C1 segment of cervical spinal cord (tissue), 14 donors: ENCODE measurements around the gene BSND.
A peak's percentile ranks its signal among the peaks of the same experiment; 100 is the strongest.

Source experiments
- DNase-seq, 14 donors: peaks; one replicate each; lab custom pipeline; 2025; lab: John Stamatoyannopoulos, UW

Gene BSND

DNA sequence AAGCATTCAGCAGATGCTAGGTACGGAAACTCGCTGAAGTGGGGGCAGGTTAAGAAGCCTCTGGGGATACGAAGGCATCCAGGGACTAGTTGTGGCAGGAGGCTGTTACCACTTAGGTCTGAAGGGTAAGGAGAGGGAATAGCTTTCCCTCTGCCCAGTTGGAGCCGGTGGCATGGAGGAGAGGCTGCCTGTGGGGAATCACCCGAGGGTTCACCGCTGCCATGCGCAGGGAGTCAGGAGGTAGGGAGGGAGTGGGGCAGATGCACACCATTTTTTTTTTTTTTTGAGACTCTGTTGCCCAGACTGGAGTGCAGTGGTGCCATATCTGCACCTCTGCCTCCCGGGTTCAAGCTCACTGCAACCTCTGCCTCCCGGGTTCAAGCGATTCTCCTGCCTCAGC lies 46.7 kb downstream of the BSND start:
- DNase-seq = no peak

DNA sequence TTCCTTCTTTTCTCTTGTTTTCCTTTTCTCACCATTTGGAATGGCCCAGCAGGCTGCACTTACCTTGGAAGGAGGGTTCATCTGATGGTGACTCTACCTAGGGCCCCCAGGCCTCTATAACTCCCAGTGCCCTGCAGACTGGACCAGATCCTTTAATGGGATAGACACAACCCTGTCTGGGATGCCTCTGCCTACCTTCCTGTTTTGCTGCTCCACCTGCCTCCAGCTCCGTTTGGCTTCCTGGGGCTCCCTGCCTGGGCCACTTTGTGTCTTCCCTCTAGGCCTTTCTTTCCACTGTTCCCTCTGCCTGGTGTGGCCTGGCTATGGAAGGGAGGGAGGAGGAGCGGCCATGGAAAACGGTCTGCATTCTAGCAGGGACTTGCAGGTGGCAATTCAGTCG lies 48.1 kb downstream of the BSND start:
- DNase-seq = no peak

DNA sequence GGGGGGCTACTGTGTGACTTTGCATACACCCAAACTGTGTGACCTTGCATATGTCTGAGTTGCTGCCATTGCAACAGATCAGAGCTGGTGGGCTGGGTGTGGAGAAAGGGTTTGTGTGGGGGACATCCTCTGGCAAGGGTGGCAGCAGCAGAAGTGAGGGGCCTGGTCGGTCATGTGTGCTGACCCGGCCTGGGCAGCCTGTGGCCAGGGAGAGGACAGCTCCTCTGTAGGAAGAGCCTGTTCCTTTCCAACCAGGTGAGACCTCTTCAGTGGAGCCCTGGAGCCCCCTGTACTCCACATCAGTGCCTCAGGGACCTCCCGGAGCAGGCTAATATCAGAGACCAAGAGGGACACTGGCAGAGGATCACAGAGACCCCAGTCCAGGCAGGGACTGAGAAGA lies 48.9 kb downstream of the BSND start:
- no peak for DNase-seq

DNA sequence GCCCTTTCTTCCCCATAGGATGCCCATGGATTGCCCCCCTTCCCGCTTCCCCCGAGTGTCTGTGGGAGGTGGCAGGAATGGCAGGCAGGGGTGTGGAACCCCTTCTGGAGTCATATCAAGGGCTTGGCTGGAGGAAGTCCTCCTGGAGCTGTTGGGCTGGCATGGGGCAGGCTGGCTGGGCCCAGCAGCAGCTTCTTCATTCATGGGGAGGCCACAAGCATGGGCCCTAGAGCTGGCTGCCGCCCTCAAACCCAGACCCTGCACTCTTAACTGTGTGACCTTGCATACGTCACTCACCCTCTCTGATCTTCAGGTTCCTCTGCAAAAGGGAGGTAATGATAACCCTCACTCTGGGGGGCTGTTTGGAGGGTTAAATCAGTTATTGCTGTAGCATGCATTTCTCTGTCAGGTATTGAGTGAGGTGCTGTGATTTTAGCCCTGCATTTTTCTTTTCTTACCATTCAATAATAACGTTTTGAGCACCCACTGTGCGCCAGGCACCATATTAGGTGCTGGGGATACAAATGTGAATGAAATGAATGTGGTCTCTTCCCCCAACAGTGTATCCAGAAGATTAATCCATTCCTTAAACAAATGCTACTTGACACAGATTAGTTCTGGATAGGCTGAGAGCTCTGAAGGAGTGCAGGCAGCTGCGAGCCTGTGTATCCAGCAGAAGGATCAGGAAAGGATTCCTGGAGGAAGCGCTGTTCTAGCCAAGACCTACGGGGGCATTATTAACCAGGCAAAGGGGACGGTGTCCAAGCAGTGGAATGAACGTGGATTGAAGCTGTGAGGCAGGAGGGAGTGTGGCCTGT lies 49.9 kb downstream of the BSND start:
- no peak for DNase-seq

DNA sequence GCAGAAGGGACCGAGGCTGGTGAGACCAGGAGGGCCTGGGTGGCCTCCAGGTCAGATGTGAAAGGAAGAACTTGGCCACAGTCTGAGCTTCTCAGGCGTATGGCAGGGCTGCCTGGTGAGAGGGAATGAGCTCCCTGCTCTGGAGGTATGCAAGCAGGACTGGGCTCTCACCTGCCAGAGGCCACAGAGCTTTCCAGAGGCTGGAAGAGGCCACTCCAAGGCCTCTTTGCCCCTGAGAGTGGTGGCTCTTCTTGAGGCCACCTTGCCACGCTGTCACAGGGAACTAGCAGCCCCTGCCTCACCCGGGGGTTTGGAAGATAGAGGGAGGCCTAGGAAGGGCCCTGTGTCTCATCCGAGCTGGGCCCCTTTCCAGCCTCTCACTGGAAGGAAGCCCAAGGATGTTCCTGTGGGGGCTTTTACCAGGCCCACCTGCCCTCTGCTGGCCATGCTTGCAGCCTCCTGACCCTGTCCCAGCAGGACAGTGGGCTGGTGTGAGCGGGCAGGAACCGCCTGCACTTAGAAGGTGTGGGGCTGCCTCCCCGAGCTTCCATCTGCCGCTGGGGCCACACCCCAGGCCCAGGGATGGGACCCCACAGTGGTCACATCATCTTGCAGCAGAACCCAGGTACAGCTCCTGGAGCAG lies 50.7 kb downstream of the BSND start:
- DNase-seq = no peak

DNA sequence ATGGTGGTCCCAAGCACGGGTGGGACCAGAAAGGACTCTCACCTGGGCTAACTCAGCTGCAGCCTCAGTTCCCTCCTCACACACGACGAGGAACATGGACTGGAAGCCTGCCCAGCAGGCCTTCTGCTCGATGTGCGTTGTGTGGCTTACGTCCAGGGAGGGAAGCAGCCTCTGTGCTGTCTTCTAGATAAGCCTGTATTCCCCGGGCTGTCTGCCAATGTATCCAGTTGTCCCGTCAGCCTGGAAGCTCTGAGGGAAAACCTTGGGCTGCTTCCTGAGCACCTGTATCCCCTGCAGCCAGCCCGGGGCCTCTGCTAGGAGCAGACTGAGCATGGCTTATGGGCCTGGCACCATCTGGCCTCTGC lies 51.2 kb downstream of the BSND start:
- peak in 1 of 14 donors; percentile 81 for DNase-seq

DNA sequence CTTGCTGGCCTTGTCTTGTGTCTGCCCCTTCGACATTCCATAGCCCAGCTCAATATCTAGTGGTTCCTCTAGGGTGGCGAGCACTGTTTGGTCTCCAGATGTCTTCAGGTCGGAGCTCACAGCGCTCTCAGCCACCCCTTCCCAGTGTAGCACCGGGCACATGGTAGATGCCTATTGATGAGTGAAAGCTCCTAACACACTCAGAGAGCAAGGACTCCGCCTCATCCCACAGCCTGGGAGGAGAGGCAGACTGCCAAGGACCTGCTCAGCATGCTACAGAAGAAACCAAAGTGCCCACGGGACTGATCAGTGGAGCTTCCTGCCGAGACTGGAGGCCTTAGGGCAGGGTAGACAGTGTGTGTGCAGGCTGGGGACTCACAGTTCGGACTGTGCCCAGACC lies 51.5 kb downstream of the BSND start:
- peak in 2 of 14 donors; percentile 16 to 32 for DNase-seq

DNA sequence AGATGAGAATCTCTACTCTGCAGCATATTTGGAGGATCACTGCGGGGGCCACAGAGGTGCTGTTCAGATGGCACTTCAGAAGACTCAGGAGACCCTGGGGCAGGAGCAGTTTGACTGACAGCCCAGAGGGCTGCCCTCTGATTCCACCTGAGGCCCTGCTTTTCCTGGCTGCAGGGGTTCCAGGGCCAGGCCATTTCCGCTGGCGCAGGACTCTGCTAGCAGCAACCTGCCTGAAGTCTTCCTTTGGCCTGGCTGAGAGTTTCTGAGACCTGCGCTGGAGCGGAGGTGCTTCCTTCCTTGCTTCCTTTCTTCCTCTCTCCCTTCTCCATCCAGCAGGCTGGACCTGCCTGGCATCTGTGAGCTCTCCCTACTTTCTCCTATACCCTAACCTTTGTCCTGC lies 52.4 kb downstream of the BSND start:
- no peak for DNase-seq

DNA sequence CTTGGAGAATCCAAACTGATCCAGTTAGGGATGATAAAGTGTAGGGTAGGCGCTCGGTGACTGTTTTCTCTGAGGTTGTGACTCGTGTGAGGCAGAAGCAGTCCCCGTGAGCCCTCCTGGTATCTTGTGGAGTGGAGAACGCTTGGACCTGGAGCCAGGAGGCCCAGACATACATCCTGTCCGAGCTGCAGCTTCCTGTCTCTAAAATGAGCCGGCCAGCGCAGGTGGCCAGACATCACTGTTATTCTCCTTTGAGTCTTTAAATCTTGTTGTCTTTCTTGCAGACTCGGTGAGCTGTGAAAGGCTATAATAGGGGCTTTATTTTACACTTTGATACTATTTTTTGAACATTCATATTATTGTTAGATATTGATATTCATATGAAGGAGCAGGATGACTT lies 52.9 kb downstream of the BSND start:
- no peak for DNase-seq

DNA sequence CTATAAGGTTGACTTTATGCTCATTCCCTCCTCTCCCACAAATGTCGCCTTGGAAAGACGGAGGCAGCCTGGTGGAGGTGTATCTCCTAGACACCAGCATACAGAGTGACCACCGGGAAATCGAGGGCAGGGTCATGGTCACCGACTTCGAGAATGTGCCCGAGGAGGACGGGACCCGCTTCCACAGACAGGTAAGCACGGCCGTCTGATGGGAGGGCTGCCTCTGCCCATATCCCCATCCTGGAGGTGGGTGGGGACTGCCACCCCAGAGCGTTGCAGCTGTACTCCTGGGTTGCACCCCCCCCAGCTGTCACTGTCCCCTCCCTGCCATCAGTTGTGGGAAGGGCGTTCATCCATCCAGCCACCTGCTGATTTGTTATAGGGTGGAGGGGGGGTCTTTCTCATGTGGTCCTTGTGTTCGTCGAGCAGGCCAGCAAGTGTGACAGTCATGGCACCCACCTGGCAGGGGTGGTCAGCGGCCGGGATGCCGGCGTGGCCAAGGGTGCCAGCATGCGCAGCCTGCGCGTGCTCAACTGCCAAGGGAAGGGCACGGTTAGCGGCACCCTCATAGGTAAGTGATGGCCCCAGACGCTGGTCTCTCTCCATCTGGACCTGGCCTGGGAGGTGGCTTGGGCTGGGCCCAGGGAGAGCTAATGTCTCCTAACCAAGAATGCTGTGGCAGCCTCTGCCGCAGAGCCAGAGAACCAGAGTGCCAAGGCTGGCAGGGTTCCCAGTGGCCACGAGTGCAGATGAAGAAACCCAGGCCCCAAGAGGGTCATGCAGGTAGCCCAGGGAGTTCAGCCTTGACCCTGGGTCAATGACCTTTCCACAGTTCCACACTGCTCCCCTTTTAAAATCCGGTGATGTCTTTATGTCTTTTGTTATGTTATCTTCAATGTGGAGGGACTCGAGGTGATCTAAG lies 53.7 kb downstream of the BSND start:
- no peak for DNase-seq

DNA sequence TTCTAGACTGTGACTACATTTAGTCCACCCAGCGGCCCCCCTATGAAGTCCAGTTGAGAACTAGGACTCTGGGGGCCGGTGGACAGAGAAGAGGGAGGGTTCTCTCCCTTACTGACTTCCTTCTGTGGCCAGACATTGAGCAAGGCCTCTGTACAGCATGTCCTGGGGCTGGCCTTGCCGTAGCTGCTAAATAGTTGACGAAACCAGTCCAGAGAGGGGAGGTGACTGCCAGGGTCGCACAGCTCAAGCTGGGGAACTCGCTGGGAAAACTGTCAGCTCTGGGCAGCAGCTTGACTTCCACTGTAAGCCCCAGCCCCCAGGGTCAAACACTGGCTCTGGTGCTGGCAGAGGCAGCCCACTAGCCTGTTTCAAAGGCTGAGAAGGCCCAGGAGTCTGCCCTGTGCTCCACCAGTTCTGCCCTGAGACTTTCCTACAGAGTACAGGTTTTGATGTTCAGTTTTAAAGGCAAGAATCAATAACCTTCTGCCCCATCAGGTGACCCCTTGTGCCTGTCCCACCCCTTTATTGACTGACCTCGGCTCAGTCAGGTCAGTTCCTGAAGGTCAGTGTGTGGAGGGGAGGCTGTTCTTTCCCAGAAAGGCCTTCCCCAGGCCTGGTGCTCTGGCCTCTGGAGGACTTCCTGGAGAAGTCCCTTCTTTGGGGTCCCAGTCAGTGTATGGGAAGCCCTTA lies 54.7 kb downstream of the BSND start:
- DNase-seq = peak in 1 of 14 donors; percentile 30

DNA sequence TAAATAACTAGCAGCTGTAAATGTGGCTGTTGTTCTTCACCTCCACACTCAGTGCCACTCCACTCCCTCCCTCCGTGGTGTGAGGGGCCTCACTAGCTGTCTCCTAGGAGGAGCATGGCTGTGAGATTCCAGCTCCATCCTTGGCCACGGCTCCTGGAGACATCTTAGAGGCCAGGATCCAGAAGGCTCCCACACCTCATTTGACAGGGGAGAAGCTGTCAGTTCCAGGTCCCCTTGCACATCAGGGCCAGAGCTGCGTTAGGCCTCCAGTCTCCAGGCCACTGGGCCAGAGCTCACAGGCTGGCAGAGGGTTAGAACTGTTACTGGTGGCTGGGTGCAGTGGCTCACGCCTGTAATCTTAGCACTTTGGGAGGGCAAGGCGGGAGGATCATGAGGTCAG lies 55.7 kb downstream of the BSND start:
- no peak for DNase-seq

DNA sequence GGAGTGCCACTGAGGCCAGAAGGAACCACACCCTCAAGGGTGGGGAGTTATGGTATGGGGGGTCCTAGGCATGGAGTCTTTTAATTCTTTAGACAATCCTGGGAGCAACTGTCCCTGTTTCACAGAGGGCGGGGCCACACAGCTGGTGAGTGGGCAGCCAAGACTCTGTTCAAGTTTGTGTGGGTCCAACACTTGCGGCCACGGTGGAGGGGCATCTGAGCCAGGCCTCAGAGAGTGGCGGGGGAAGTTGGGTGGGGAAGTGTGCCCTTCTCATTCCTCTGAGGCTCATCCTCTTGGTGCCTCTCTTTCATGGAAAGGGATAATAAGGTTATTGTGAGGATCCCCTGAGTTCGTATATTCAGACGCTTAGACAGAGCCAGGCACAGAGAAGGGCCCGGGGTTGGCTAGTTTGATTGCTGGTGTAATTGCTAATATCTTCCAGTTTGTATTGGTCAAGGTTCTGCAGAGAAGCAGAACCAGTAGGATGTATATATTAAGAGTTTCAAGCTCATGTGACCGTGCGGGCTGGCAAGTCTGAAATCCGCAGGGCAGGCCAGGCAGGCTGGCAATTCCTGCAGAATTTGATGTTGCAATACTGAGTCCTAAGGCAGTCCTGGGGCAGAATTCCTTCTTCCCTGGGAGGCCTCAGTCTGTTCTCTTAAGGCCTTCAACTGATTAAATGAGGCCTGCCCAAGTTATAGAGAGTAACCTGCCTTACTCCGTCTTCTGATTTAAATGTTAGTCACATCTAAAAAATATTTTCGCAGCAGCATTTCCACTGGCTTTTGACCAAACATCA lies 56.5 kb downstream of the BSND start:
- no peak for DNase-seq

DNA sequence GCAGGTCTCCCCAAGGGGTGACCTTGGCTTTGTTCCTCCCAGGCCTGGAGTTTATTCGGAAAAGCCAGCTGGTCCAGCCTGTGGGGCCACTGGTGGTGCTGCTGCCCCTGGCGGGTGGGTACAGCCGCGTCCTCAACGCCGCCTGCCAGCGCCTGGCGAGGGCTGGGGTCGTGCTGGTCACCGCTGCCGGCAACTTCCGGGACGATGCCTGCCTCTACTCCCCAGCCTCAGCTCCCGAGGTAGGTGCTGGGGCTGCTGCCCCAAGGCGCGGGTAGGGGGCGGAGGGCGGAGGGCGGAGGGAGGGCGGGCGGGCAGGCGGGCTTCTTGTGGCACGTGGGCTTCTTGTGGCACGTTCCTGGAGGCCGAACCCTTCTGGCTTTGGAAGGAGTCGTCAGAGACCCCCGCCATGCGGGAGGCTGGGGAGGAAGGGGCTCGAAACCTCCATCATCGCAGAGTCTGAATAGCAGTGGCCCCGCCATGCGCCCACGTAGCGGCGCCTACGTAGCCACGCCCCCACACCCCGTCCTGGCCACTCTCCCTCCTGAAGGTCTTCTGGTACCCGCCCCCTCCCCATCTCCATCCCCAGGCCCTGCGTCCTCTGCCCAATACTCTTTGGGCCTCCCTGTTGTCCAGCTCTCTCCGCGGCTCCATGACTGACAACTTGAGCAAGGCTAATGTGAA lies 57.4 kb downstream of the BSND start:
- no peak for DNase-seq

DNA sequence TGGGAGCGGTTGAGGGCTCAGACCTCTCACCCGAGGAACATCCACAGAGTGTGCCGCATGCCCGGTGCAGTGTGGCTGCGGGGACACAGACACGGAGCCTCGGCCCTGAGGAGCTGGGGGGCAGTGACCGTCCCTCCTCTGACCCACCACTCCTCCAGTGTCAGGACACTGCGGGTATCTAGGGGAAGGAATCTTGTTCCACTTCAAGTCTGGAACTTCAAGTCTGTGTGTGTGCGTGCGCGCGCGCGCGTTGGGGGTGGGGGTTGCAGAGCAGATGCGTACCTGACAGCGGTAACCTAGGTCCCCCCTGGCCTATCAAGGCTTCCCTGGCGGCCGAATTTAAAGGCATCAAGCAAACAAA lies 57.9 kb downstream of the BSND start:
- DNase-seq = no peak

DNA sequence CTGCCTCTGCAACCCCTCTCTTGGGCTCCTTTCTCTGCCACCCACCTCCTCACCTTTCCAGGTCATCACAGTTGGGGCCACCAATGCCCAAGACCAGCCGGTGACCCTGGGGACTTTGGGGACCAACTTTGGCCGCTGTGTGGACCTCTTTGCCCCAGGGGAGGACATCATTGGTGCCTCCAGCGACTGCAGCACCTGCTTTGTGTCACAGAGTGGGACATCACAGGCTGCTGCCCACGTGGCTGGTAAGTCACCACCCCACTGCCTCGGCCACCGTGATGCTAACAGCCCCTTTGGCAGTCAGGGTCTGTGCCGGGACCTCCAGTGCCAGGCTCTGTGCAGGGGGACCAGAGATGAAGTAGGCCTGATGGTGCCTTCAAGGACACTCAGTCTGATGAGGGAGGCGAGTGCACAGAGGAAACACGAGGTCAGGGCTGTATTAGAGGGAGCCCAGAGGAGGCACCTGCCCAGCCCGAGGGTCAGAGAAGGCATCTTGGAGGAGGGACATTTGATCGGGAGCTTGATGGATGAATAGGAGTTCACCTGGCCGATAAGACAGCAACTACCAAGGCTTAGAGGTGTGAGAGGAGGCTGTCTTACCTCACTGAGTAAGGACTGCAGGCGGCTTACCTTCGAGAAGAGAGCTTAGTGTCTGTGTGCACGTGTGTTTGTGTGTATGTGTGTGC lies 58.7 kb downstream of the BSND start:
- DNase-seq = no peak

DNA sequence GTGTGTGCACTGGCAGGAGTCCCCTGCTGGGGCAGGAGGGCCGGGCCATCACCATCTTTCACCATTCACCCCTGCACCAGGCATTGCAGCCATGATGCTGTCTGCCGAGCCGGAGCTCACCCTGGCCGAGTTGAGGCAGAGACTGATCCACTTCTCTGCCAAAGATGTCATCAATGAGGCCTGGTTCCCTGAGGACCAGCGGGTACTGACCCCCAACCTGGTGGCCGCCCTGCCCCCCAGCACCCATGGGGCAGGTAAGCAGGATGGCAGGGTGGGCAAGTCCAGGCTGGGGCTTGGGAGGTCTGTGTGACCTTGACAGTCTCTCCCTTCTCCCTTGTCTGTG lies 59.2 kb downstream of the BSND start:
- DNase-seq = no peak

DNA sequence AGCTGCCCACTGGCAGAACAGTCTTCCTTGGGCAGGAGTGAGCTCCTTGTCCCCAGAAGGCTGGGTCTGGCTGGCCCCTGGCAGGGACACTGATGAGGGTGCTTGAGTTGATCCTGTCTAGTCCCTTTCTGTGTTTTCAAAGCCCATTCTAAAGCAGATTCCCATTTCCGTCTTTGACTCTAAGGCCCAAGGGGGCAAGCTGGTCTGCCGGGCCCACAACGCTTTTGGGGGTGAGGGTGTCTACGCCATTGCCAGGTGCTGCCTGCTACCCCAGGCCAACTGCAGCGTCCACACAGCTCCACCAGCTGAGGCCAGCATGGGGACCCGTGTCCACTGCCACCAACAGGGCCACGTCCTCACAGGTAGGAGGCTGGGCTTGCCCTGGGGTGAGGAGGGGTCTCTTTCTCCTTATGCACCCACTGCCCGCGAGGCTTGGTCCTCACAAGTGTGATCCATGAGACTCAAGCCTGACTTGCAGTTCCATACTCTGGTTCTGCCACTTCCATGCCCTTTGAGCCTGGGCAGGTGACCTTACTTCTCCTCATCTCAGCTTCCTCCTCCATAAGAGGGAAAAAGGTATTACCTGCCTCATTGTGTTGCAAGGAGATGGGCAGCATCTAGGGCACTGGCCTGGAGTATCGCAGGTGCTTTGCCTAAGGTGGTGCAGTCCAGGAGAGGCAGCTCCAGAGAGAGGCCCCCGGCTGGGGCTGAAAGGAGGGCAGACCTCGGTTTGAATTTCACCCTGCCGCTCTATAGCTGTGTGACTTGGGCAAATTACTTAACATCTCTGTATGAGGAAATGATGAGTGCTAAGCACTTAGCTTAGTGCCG lies 60.8 kb downstream of the BSND start:
- DNase-seq = no peak
